Activated CD8-positive, alpha-beta memory T cell treated with anti-CD3 and anti-CD28 coated beads for 24 hours (primary cell): ENCODE measurements around the gene MYNN.

Experiments
- DNase-seq: peaks from one replicate; pipeline ENCODE4 v3.0.0-alpha.2; 2020

The MYNN gene

GRCh38 chr3:169780742-169781141 lies 7.5 kb downstream of the MYNN start:
- no peak for DNase-seq

GRCh38 chr3:169781209-169781855 lies 8.1 kb downstream of the MYNN start:
- no peak for DNase-seq

DNA sequence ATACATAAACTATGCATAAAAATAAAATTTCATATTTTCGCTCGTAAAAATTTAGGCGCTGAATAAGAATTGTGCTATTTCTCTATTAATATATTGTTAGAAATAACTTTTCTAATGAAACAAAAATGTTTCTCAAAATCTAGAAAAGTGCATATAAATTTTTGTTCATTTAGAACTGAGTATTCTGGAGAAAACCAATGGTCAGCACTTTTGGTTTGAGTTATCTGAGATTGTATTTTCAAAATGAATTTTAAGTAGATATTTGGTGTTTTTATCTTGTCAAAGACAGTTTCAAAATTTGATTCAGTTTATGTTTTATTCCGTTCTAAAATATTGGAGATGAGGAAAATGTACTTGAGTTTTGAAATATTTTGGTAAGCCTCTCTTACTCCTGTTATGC lies 13.9 kb downstream of the MYNN start:
- DNase-seq = no peak

GRCh38 chr3:169787791-169788190 lies 14.6 kb downstream of the MYNN start:
- DNase-seq = no peak

GRCh38 chr3:169790219-169790618 lies 17.0 kb downstream of the MYNN start:
- no peak for DNase-seq

- no peak for DNase-seq
Measured at GRCh38 chr3:169790687-169791429, 17.7 kb downstream of the MYNN start.

- DNase-seq = no peak
Measured at GRCh38 chr3:169792359-169792758, 19.2 kb downstream of the MYNN start.

DNA sequence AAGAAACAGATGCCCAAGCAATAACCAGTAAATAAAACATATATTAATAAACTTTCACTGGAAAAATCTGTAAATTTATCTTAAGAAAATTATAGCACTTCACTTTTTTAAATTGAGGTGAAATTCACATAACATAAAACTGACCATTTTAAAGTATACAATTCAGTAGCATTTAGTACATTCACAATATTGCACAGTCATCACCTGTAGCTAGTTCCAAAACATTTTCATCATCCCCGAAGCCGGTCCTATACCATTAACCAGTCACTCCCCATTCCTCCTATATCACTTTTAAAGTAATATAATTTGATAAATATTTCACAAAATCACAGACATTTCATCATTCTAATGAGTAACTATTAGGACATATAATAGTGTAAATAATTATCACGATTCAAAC lies 31.5 kb downstream of the MYNN start:
- DNase-seq = no peak

GRCh38 chr3:169809230-169809795 lies 36.1 kb downstream of the MYNN start:
- no peak for DNase-seq

DNA sequence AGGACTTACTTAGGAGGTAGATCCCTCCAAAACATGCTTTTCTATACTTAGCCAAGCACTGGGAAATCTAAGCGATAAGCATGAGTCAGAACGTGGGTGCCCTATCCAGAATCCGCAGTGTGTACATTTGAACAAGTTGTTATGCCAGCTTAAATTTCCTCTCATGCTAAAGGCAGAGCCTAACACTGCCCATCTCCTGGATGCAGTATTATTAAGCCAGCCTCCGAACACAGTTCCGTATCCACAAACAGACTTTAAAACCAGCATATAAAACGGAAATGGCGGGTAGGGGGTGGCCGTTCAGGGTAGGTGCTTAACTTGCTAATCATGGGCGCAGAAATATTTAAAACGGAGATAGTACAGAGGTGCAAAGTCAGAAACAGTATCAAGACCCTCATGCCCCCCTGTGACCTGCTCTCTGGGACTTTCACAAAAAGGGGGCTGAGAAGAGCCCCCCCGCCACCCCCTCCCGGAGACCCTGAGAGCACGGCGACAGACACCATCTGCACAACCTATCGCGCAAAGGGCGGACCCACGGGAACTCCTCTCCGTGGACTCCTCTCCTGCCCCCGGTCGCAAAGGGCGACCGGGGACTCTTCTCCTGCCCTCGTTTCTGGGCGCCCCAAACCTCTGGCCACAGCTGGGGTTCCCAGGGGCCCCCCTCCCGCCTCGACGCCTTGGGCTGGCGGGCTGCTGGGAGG lies 38.6 kb downstream of the MYNN start:
- no peak for DNase-seq

DNA sequence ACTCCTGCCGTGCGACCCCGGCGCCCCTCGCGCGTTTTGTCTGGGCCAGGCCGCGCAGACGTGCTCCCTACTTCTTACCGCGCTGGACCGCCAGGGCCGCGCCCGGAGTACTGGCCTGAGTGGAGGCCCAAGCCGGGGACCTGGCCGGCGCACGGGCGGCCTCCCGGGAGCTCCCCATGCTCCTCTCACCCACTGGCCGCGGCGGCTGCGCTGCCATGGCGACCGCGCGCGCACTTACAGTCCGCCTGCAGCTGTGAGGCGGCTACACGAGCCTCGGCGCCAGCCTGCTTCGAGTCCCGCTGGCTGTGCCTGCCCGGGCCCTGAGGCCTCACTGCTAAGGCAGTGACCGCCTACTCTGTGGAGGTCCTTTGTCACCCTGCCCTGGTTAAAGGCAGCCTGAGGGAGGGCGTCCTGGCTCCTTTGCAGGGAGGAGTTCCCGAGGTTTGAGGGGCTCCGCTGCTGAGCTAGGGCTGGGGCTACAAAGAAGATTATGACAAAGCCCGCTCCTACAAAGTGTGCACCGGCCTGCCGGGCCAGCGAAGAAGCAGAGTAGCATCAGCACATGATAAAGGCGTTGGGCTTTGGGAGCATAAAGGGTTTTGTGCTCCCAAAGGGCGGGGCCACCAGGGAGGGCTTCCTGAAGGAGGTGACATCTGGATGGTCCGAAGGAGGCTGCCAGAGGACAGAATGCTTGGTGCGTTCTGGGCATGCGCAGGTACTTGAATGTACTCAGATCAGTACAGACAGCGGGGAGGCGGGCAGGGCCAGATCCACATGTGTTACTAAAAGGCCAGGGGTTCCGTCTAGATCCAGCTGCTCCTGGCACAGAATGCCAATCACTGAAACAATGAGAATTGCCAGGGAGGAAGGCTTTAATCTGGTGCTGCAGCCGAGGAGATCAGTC lies 39.4 kb downstream of the MYNN start, which contains the start of the genes LRRC34 and LRRIQ4:
LRRC34 (minus strand) TSS at position 573 of the 904 bp plus-strand sequence; CDS start at position 217, 356 bp downstream.
LRRIQ4 (plus strand) TSS at position 539 of the 904 bp plus-strand sequence. CDS start 9,052 bp downstream, outside the sequence.
- peak; percentile 86 for DNase-seq

DNA sequence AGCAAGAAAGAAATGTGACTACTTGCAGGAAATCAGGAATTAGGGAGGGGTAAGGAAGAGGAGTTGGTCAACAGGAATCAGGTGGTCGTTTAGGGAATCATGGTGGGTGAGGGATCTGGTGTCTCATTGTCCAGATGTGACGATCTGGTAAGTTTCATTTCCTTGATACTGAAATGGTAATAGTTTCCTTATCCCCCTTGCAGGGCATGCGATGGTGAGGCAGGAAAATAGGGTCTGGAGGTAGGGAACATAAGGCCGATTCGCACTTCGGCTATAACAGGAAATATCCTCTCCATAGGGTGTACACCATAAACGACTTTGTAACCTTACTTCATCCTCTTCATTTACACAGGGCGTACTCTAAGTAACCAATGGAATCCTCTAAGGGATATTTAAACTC lies 40.1 kb downstream of the MYNN start:
- DNase-seq = no peak

DNA sequence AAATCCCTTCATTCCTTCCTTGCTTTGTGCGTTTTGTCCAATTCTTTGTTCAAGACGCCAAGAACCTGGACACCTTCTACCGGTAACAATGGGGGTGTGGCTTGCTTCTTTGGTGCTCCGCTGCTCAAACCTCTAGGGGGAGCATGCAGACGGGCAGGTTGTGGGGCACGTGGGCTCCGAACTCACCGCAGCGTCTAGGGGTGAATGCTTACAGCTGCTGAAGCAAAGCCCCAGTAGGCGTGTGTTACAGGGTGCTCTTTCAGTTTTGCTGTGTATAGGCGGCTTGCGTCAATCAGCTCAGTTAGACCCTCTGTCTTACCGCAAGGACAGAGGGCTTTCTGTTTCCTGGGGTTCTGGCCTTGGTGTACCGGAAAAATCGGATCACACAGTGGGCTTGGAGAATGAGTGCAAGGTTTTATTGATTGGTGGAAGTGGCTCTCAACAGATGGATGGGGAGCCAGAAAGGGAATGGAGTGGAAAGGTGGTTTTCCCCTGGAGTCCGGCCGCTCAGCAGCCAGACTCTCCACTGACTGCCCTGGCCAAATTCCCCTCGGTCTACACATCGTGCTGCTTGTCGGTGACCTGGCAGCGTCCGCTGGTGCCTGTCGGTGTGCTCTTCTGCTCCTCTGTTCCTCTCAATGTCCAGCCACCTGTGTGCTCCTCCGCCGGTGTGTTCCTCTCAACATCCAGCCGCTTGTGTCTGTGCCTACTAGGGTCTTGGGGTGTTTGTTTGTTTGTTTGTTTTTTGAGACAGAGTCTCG lies 40.7 kb downstream of the MYNN start:
- DNase-seq = peak; percentile 83

- DNase-seq = no peak
Measured at GRCh38 chr3:169815590-169816150, 42.5 kb downstream of the MYNN start.

GRCh38 chr3:169818316-169818715 lies 45.1 kb downstream of the MYNN start:
- DNase-seq = no peak

- DNase-seq = no peak
Measured at GRCh38 chr3:169822091-169822490, 48.9 kb downstream of the MYNN start.

GRCh38 chr3:169822540-169822939 lies 49.3 kb downstream of the MYNN start:
- DNase-seq = no peak

GRCh38 chr3:169822983-169823382 lies 49.8 kb downstream of the MYNN start:
- DNase-seq = no peak

DNA sequence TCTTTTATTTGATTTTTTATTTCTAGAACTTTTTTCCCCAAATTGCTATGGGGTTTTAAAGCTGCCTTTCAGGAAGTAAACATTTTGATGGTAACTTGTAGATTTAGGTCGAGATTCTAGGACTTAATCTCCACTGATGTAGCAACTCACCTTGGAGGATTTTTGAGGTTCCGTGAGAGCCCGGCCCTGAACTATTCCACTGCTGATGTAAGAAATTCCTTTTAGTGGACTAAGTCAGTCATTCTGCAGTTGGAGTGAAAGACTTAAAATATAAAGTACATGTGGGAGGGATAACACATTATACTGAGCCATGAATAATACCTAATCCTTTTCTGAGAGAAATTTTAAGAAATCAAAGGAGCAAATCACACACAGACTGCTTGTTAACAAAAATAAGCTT lies 52.1 kb downstream of the MYNN start:
- no peak for DNase-seq

DNA sequence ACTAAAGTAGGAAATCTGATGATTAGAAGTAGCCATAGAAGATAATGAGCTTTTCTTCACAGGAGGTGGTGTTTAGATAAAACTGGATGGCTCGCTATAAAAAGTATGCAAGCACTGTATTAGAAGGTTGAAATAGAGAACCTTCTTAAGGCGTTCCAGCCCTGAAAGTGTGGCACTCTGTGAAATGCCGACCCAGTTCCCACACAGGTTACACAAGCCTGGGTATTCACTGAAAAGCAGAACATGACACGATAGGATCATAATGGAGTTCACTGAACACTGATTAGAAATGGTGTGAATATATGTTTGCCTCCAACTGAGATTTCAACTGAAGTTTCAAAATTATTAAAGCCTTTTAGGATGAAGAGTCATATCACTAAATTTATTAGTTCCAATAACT lies 54.5 kb downstream of the MYNN start:
- no peak for DNase-seq

GRCh38 chr3:169835533-169835932 lies 62.3 kb downstream of the MYNN start:
- no peak for DNase-seq
